ENCODE data around the gene SPTBN4. TPM values are rescaled to one million over a fixed set of nuclear protein-coding genes. Genes with fewer than 3 reads are reported as not detected.

SPTBN4 gene
- total and polyA plus RNA-seq, 10 of the 15 experiments (the other 5 are each of a cell fraction or from before 2014, with no cell fraction given) = 0.04 to 1.1 (median 0.34) TPM; not detected in 1

DNA sequence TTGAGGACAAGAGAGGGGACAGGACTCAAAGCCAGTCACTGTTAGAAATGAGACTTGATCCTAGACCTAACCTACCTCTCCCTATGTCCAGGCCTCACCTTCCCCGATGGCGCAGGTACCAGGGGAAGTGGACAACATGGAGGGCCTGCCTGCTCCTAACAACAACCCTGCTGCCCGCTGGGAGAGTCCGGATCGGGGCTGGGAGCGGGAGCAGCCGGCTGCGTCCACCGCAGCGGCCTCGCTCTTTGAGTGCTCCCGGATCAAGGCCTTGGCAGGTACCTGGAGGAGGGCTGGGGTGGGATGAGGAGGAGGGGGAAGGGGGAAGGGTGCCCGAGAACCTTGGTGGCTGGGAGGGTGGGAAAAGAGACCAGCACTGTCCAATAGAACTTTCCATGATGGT, 5.7 kb downstream of the SPTBN4 start:
- WGBS (ENCODE audit: insufficient coverage, insufficient replicate concordance, low lambda C conversion rate, missing lambda C conversion rate) = 90% methylated on average over 11 of the region's 13 CpGs
- no peaks in the 10 kb centered on the region for H3K9me3 ChIP-seq (replicated peaks; ENCODE audit: control insufficient read depth, insufficient read depth, low read length)
- FAIRE-seq (no peak), DNase-seq (ENCODE audit: low read depth, low spot score) (no peak), ATAC-seq (no peak)
- H4K20me1 ChIP-seq (ENCODE audit: control insufficient read depth, insufficient read depth) = no peaks in the 10 kb centered on the region
- no peak overlapping the region for H3K4me3 ChIP-seq
- no peak overlapping the region for H3K27ac ChIP-seq (ENCODE audit: control insufficient read depth, insufficient read depth)
- no peaks in the 10 kb centered on the region for H3K4me1 ChIP-seq (ENCODE audit: control insufficient read depth, insufficient read depth, low read length)
- no peaks in the 10 kb centered on the region for H3K79me2 ChIP-seq (ENCODE audit: control insufficient read depth, insufficient read depth, low read length)
- ChIA-PET POLR2A (no interaction called here), SMC1A (ENCODE audit: uncharacterized antibody, unreplicated experiment) (no interaction called here), CTCF (no interaction called here), RAD21 (ENCODE audit: unreplicated experiment) (no interaction called here)
- H3K4me2 ChIP-seq (ENCODE audit: control insufficient read depth, insufficient read depth) = no peak overlapping the region
- no peaks in the 10 kb centered on the region for H3K36me3 ChIP-seq (ENCODE audit: control insufficient read depth in 2 of 2, insufficient read depth in 2 of 2, low read length in 1 of 2)
- BruUV-seq (replicated peaks) = no TSS peak
- in situ Hi-C loops (cut with MboI) = no loop called here
- H3K27me3 ChIP-seq (replicated peaks in 1 of 2; ENCODE audit: control insufficient read depth in 2 of 2, insufficient read depth in 2 of 2, low read length in 1 of 2) = no peaks in the 10 kb centered on the region; a peak in 1 of 4 replicates
- intact Hi-C loops (cut with micrococcal nuclease; ENCODE audit: unreplicated experiment) = no loop called here
- no peak overlapping the region for H2AFZ ChIP-seq (ENCODE audit: control insufficient read depth, low read depth, low read length)
- H3K9ac ChIP-seq (ENCODE audit: control insufficient read depth, insufficient read depth, low read length) = no peak overlapping the region
- TF ChIP-seq MXI1 (IDR thresholded peaks at IDR 0.05; ENCODE audit: low read depth, low read length) (no peak), LARP7 (IDR thresholded peaks at IDR 0.05) (no peak), MTA2 (IDR thresholded peaks at IDR 0.05; ENCODE audit: low read depth) (no peak), MEF2A (IDR thresholded peaks at IDR 0.05; ENCODE audit: insufficient read depth, low read depth, low read length) (no peak), NFYB (IDR thresholded peaks at IDR 0.05; ENCODE audit: insufficient read depth, low read depth, low read length) (no peak), STAT3 (IDR thresholded peaks at IDR 0.05; ENCODE audit: low read depth, low read length) (no peak), CHD1 (IDR thresholded peaks at IDR 0.05; ENCODE audit: low read depth, low read length) (no peak), ASH2L (IDR thresholded peaks at IDR 0.05; ENCODE audit: borderline replicate concordance, low read depth) (no peak), ETV6 (conservative IDR thresholded peaks at IDR 0.05 in 1 of 2, IDR thresholded peaks at IDR 0.05 in 1 of 2; ENCODE audit: borderline replicate concordance in 1 of 2, low read depth in 1 of 2) (no peak), SMARCA5 (IDR thresholded peaks at IDR 0.05) (no peak)
- TF ChIP-seq, protein P1, sequence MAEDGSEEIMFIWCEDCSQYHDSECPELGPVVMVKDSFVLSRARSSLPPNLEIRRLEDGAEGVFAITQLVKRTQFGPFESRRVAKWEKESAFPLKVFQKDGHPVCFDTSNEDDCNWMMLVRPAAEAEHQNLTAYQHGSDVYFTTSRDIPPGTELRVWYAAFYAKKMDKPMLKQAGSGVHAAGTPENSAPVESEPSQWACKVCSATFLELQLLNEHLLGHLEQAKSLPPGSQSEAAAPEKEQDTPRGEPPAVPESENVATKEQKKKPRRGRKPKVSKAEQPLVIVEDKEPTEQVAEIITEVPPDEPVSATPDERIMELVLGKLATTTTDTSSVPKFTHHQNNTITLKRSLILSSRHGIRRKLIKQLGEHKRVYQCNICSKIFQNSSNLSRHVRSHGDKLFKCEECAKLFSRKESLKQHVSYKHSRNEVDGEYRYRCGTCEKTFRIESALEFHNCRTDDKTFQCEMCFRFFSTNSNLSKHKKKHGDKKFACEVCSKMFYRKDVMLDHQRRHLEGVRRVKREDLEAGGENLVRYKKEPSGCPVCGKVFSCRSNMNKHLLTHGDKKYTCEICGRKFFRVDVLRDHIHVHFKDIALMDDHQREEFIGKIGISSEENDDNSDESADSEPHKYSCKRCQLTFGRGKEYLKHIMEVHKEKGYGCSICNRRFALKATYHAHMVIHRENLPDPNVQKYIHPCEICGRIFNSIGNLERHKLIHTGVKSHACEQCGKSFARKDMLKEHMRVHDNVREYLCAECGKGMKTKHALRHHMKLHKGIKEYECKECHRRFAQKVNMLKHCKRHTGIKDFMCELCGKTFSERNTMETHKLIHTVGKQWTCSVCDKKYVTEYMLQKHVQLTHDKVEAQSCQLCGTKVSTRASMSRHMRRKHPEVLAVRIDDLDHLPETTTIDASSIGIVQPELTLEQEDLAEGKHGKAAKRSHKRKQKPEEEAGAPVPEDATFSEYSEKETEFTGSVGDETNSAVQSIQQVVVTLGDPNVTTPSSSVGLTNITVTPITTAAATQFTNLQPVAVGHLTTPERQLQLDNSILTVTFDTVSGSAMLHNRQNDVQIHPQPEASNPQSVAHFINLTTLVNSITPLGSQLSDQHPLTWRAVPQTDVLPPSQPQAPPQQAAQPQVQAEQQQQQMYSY (CRISPR knock-in tag; IDR thresholded peaks at IDR 0.05) = no peak
- TF ChIP-seq, protein P2, sequence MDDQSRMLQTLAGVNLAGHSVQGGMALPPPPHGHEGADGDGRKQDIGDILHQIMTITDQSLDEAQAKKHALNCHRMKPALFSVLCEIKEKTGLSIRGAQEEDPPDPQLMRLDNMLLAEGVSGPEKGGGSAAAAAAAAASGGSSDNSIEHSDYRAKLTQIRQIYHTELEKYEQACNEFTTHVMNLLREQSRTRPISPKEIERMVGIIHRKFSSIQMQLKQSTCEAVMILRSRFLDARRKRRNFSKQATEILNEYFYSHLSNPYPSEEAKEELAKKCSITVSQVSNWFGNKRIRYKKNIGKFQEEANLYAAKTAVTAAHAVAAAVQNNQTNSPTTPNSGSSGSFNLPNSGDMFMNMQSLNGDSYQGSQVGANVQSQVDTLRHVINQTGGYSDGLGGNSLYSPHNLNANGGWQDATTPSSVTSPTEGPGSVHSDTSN (IDR thresholded peaks at IDR 0.05; ENCODE audit: insufficient replicate concordance, low read depth, low read length) = no peak
- TF ChIP-seq, protein P3, sequence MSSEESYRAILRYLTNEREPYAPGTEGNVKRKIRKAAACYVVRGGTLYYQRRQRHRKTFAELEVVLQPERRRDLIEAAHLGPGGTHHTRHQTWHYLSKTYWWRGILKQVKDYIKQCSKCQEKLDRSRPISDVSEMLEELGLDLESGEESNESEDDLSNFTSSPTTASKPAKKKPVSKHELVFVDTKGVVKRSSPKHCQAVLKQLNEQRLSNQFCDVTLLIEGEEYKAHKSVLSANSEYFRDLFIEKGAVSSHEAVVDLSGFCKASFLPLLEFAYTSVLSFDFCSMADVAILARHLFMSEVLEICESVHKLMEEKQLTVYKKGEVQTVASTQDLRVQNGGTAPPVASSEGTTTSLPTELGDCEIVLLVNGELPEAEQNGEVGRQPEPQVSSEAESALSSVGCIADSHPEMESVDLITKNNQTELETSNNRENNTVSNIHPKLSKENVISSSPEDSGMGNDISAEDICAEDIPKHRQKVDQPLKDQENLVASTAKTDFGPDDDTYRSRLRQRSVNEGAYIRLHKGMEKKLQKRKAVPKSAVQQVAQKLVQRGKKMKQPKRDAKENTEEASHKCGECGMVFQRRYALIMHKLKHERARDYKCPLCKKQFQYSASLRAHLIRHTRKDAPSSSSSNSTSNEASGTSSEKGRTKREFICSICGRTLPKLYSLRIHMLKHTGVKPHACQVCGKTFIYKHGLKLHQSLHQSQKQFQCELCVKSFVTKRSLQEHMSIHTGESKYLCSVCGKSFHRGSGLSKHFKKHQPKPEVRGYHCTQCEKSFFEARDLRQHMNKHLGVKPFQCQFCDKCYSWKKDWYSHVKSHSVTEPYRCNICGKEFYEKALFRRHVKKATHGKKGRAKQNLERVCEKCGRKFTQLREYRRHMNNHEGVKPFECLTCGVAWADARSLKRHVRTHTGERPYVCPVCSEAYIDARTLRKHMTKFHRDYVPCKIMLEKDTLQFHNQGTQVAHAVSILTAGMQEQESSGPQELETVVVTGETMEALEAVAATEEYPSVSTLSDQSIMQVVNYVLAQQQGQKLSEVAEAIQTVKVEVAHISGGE (CRISPR knock-in tag; IDR thresholded peaks at IDR 0.05) = no peak
- TF ChIP-seq, protein P4, sequence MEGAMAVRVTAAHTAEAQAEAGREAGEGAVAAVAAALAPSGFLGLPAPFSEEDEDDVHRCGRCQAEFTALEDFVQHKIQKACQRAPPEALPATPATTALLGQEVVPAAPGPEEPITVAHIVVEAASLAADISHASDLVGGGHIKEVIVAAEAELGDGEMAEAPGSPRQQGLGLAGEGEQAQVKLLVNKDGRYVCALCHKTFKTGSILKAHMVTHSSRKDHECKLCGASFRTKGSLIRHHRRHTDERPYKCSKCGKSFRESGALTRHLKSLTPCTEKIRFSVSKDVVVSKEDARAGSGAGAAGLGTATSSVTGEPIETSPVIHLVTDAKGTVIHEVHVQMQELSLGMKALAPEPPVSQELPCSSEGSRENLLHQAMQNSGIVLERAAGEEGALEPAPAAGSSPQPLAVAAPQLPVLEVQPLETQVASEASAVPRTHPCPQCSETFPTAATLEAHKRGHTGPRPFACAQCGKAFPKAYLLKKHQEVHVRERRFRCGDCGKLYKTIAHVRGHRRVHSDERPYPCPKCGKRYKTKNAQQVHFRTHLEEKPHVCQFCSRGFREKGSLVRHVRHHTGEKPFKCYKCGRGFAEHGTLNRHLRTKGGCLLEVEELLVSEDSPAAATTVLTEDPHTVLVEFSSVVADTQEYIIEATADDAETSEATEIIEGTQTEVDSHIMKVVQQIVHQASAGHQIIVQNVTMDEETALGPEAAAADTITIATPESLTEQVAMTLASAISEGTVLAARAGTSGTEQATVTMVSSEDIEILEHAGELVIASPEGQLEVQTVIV (IDR thresholded peaks at IDR 0.05; ENCODE audit: borderline replicate concordance, partially characterized antibody) = no peak
